IMR-90 (cell line): ENCODE measurements around the gene COL7A1. TPM values are rescaled to one million over a fixed set of nuclear protein-coding genes. Genes with fewer than 3 reads are reported as not detected.

Source experiments
- BHLHE40 ChIP-seq: fragments of 150-350 bp; IDR thresholded peaks from 2 replicates; pipeline ENCODE4 v1.6.1; 2016; ENCODE audit warnings: mild to moderate bottlenecking, low read depth, low read length
- MAFK ChIP-seq: IDR thresholded peaks from 2 replicates; pipeline ENCODE4 v1.6.1; 2012; ENCODE audit warnings: low read depth, low read length, improper control_type of control experiment
- MAZ ChIP-seq: IDR thresholded peaks from 2 replicates; pipeline ENCODE4 v1.6.1; 2012; ENCODE audit warnings: low read depth, mild to moderate bottlenecking, low read length, improper control_type of control experiment, moderate library complexity, borderline replicate concordance
- POLR2A ChIP-seq: IDR thresholded peaks from 2 replicates; pipeline ENCODE4 v1.6.1; 2012; ENCODE audit warnings: mild to moderate bottlenecking, low read depth, low read length
- RFX5 ChIP-seq: IDR thresholded peaks from 2 replicates; pipeline ENCODE4 v1.8.0; 2012; ENCODE audit warnings: low read depth, mild to moderate bottlenecking, low read length, moderate library complexity
- USF2 ChIP-seq: fragments of 150-350 bp; IDR thresholded peaks from 2 replicates; pipeline ENCODE4 v1.6.1; 2017; ENCODE audit warnings: mild to moderate bottlenecking, antibody characterized with exemption, low read length, low read depth
- polyA plus RNA-seq, 3 experiments: library from polyadenylated mRNA; depleted of rRNA; stranded (reverse); fragments of >200 nt; gene quantifications; 2 replicates each; pipeline ENCODE4 v1.2.3, GENCODE V29; 2012; ENCODE audit warnings: low replicate concordance in 1 of 3
- total RNA-seq: library from RNA; depleted of rRNA; stranded (reverse); fragments of >200 nt; gene quantifications from 2 replicates; pipeline ENCODE4 v1.2.3, GENCODE V29; 2012

Gene COL7A1
- total and polyA plus RNA-seq, 2 of the 4 experiments (the other 2 are of a cell fraction) = 4.1 to 20.3 TPM

DNA sequence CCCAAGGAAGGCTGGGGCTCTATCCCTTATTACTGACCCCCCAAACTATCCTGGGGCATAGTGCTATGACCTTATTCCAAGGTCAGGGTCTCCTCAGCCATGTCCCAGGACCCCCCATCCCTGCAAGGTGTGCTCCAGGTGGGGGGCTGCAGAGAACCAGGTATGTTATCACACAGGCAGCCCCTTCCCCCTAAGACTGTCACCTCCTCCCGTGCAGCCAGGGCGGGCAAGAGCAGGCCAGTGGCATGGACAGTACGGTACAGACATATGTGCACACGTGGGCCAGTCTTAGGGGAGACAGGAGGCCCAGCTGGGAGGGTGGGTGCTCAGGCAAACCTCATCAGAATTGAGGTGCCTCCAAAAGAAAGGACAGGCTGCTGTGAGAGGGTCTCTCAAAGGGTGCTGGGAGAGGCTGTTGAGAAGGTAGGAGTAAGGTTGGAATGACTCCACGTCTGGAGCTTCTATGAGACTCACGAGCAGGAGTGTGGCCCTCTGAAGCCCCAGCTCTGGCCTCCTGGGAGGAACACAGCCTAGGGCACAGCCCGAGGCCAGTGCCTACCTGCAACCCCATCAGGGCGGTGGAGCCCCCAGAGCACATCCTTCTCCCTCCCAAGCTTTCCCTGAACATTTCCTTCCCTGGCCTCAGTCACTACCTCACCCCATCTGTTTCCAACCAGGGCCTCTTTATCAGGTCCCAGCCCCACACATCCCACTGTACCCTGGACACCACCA is 1.7 kb upstream of the COL7A1 start (continued):
- TF ChIP-seq MAFK (no peak), BHLHE40 (no peak), MAZ (no peak), POLR2A (no peak), USF2 (no peak), RFX5 (no peak)
